Immature natural killer cell (primary cell): ENCODE measurements around the gene DAPK3. TPM values are rescaled to one million over a fixed set of nuclear protein-coding genes. Genes with fewer than 3 reads are reported as not detected.
A peak's percentile ranks its signal among the peaks of the same experiment; 100 is the strongest.

Experiments
- DNase-seq, 3 donors: peaks; one replicate each; pipeline ENCODE4 v3.0.0; 2022; ENCODE audit warnings: mixed read lengths in 1 of 3
- H3K27ac Mint-ChIP-seq, 6 donors: one replicate each; pipeline ENCODE4 v1.8.0; 2020; ENCODE audit warnings: mixed read lengths in 6 of 6, mild to moderate bottlenecking in 5 of 6, inconsistent platforms in 4 of 6, moderate library complexity in 3 of 6
- H3K27me3 Mint-ChIP-seq, 3 donors: one replicate each; pipeline ENCODE4 v1.8.0; 2020 to 2021; ENCODE audit warnings: low read depth in 3 of 3, mild to moderate bottlenecking in 3 of 3, mixed read lengths in 3 of 3, moderate library complexity in 3 of 3, inconsistent platforms in 1 of 3
- H3K36me3 Mint-ChIP-seq, 3 donors: one replicate each; pipeline ENCODE4 v1.8.0; 2020; ENCODE audit warnings: mixed read lengths in 3 of 3, inconsistent platforms in 2 of 3, mild to moderate bottlenecking in 2 of 3
- H3K4me1 Mint-ChIP-seq, 2 donors: one replicate each; pipeline ENCODE4 v1.8.0; 2020; ENCODE audit warnings: inconsistent platforms in 2 of 2, mild to moderate bottlenecking in 2 of 2, mixed read lengths in 2 of 2, moderate library complexity in 1 of 2
- H3K4me3 Mint-ChIP-seq, 5 donors: one replicate each; pipeline ENCODE4 v1.8.0; 2020; ENCODE audit warnings: mild to moderate bottlenecking in 5 of 5, mixed read lengths in 5 of 5, inconsistent platforms in 3 of 5, moderate library complexity in 3 of 5
- H3K9me3 Mint-ChIP-seq, 6 donors: one replicate each; pipeline ENCODE4 v1.8.0; 2020; ENCODE audit warnings: mild to moderate bottlenecking in 6 of 6, mixed read lengths in 6 of 6, inconsistent platforms in 4 of 6, moderate library complexity in 3 of 6
- polyA plus RNA-seq, 3 donors: library from polyadenylated mRNA; unstranded; fragments of 300-500 nt; fragmentation: Illumina TruSeq; gene quantifications; one replicate each; pipeline ENCODE4 v1.2.3, GENCODE V29; 2021

Gene DAPK3
- polyA plus RNA-seq, 3 donors from 2014 or later, result 28.3 to 45.3 (median 29.6) TPM

- DNase-seq, result peak; percentile 62 to 72 (median 64)
- H3K27ac Mint-ChIP-seq, result peak overlapping the region; percentile 66 to 96 (median 73)
- peaks cover 0 to 20% (median 9%) of the 10 kb centered on the region in 3 donors for H3K36me3 Mint-ChIP-seq
- peaks cover 47 to 58% of the 10 kb centered on the region in 2 donors for H3K4me1 Mint-ChIP-seq
- no peaks in the 10 kb centered on the region for H3K9me3 Mint-ChIP-seq
- peak overlapping the region; percentile 90 to 98 (median 98) for H3K4me3 Mint-ChIP-seq
- H3K27me3 Mint-ChIP-seq, result peaks cover 20 to 43% (median 34%) of the 10 kb centered on the region in 3 donors
These were observed 15.6 kb upstream of the DAPK3 start for GRCh38 chr19:3986260-3987041.

- Mint-ChIP-seq H3K36me3 (peaks cover 0 to 24% (median 13%) of the 10 kb centered on the region in 3 donors), H3K9me3 (no peaks in the 10 kb centered on the region), H3K4me1 (peaks cover 47 to 58% of the 10 kb centered on the region in 2 donors), H3K27ac (peak overlapping the region; percentile 92 to 97 (median 96)), H3K27me3 (peaks cover 20 to 46% (median 38%) of the 10 kb centered on the region in 3 donors), H3K4me3 (peak overlapping the region; percentile 90 to 98 (median 98))
- DNase-seq, result no peak
These were observed 14.9 kb upstream of the DAPK3 start for GRCh38 chr19:3985643-3986259.

- H3K9me3 Mint-ChIP-seq, result no peaks in the 10 kb centered on the region
- H3K36me3 Mint-ChIP-seq, result peaks cover 0 to 24% (median 13%) of the 10 kb centered on the region in 3 donors
- peaks cover 46 to 54% of the 10 kb centered on the region in 2 donors for H3K4me1 Mint-ChIP-seq
- DNase-seq, result peak; percentile 91 to 94 (median 93)
- H3K27ac Mint-ChIP-seq, result peak within 1 kb of the TSS; percentile 92 to 97 (median 96)
- H3K4me3 Mint-ChIP-seq, result peak within 1 kb of the TSS; percentile 90 to 98 (median 98)
- peaks cover 19 to 44% (median 41%) of the 10 kb centered on the region in 3 donors for H3K27me3 Mint-ChIP-seq
These were observed 14.2 kb upstream of the DAPK3 start, which contains the start of gene EEF2 for GRCh38 chr19:3984908-3985642. TSS of gene EEF2 (minus strand) at chr19:3985463. CDS start at chr19:3985380, 83 bp downstream.

GRCh38 chr19:3984584-3984907 lies 13.6 kb upstream of the DAPK3 start:
- peaks cover 0 to 27% (median 13%) of the 10 kb centered on the region in 3 donors for H3K36me3 Mint-ChIP-seq
- DNase-seq, result peak in 1 of 3 donors; percentile 6
- peak overlapping the region; percentile 90 to 98 (median 98) for H3K4me3 Mint-ChIP-seq
- peak overlapping the region; percentile 92 to 97 (median 96) for H3K27ac Mint-ChIP-seq
- H3K9me3 Mint-ChIP-seq, result no peaks in the 10 kb centered on the region
- H3K27me3 Mint-ChIP-seq, result peaks cover 22 to 46% (median 43%) of the 10 kb centered on the region in 3 donors
- peaks cover 45 to 51% of the 10 kb centered on the region in 2 donors for H3K4me1 Mint-ChIP-seq

- Mint-ChIP-seq H3K36me3 (peaks cover 0 to 32% (median 13%) of the 10 kb centered on the region in 3 donors), H3K4me3 (peak overlapping the region; percentile 90 to 98 (median 98)), H3K27me3 (peaks cover 26 to 50% (median 46%) of the 10 kb centered on the region in 3 donors), H3K9me3 (no peaks in the 10 kb centered on the region), H3K4me1 (peaks cover 45 to 51% of the 10 kb centered on the region in 2 donors), H3K27ac (peak overlapping the region; percentile 92 to 97 (median 96))
- DNase-seq, result peak in 1 of 3 donors; percentile 16
These were observed 13.2 kb upstream of the DAPK3 start for GRCh38 chr19:3983936-3984583.

- no peak for DNase-seq
- H3K27ac Mint-ChIP-seq, result peak overlapping the region; percentile 76 to 97 (median 95)
- peaks cover 26 to 53% (median 49%) of the 10 kb centered on the region in 3 donors for H3K27me3 Mint-ChIP-seq
- peaks cover 45 to 51% of the 10 kb centered on the region in 2 donors for H3K4me1 Mint-ChIP-seq
- H3K4me3 Mint-ChIP-seq, result peak overlapping the region; percentile 90 to 98 (median 98)
- H3K9me3 Mint-ChIP-seq, result no peaks in the 10 kb centered on the region
- peaks cover 0 to 32% (median 13%) of the 10 kb centered on the region in 3 donors for H3K36me3 Mint-ChIP-seq
These were observed 12.6 kb upstream of the DAPK3 start for GRCh38 chr19:3983542-3983914.

GRCh38 chr19:3982701-3983541 lies 12.0 kb upstream of the DAPK3 start:
- peak overlapping the region; percentile 90 to 98 (median 98) for H3K4me3 Mint-ChIP-seq
- H3K27ac Mint-ChIP-seq, result peak overlapping the region; percentile 54 to 96 (median 84)
- peak in 1 of 3 donors; percentile 5 for DNase-seq
- H3K4me1 Mint-ChIP-seq, result peaks cover 44 to 54% of the 10 kb centered on the region in 2 donors
- H3K9me3 Mint-ChIP-seq, result no peaks in the 10 kb centered on the region
- H3K27me3 Mint-ChIP-seq, result peaks cover 26 to 53% (median 53%) of the 10 kb centered on the region in 3 donors
- peaks cover 0 to 36% (median 16%) of the 10 kb centered on the region in 3 donors for H3K36me3 Mint-ChIP-seq

- peak overlapping the region in 2 of 5 donors; percentile 13 to 98 for H3K4me3 Mint-ChIP-seq
- H3K9me3 Mint-ChIP-seq, result no peaks in the 10 kb centered on the region
These were observed 11.1 kb upstream of the DAPK3 start for GRCh38 chr19:3981736-3982681.

GRCh38 chr19:3981373-3981735 lies 10.5 kb upstream of the DAPK3 start:
- Mint-ChIP-seq H3K9me3 (no peaks in the 10 kb centered on the region), H3K27ac (no peak overlapping the region), H3K4me1 (peaks cover 33 to 41% of the 10 kb centered on the region in 2 donors), H3K36me3 (peaks cover 0 to 42% (median 19%) of the 10 kb centered on the region in 3 donors), H3K27me3 (peaks cover 33 to 59% (median 56%) of the 10 kb centered on the region in 3 donors), H3K4me3 (no peak overlapping the region)
- no peak for DNase-seq

More at GRCh38 chr19:3981736-3982681, 11.1 kb upstream of the DAPK3 start:
- H3K27ac Mint-ChIP-seq, result peak overlapping the region in 3 of 6 donors; percentile 28 to 48 (median 28)
- H3K4me1 Mint-ChIP-seq, result peaks cover 37 to 48% of the 10 kb centered on the region in 2 donors
- peaks cover 0 to 40% (median 19%) of the 10 kb centered on the region in 3 donors for H3K36me3 Mint-ChIP-seq
- peaks cover 29 to 56% (median 53%) of the 10 kb centered on the region in 3 donors for H3K27me3 Mint-ChIP-seq
- DNase-seq, result peak in 1 of 3 donors; percentile 8

- Mint-ChIP-seq H3K4me3 (no peak overlapping the region), H3K27ac (no peak overlapping the region), H3K36me3 (peaks cover 0 to 48% (median 19%) of the 10 kb centered on the region in 3 donors), H3K4me1 (peaks cover 26 to 34% of the 10 kb centered on the region in 2 donors), H3K27me3 (peaks cover 39 to 58% (median 57%) of the 10 kb centered on the region in 3 donors), H3K9me3 (no peaks in the 10 kb centered on the region)
- peak in 1 of 3 donors; percentile 7 for DNase-seq
These were observed 9.7 kb upstream of the DAPK3 start for GRCh38 chr19:3980353-3981251.
